ENCODE results near the gene DYNLRB2.

DNA sequence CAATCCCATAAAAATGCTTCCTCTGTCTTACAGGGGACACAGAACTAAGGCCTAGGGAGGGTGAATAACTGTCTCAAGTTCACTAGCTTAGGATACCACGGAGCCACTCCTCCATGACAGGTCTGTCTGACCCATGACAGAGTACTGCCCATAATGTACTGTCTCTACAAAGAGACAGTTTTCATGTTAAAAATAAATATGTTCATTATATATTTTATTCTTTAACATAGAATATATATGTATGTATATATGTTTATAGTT, 28.3 kb upstream of the DYNLRB2 start:
- TF ChIP-seq, protein P1, sequence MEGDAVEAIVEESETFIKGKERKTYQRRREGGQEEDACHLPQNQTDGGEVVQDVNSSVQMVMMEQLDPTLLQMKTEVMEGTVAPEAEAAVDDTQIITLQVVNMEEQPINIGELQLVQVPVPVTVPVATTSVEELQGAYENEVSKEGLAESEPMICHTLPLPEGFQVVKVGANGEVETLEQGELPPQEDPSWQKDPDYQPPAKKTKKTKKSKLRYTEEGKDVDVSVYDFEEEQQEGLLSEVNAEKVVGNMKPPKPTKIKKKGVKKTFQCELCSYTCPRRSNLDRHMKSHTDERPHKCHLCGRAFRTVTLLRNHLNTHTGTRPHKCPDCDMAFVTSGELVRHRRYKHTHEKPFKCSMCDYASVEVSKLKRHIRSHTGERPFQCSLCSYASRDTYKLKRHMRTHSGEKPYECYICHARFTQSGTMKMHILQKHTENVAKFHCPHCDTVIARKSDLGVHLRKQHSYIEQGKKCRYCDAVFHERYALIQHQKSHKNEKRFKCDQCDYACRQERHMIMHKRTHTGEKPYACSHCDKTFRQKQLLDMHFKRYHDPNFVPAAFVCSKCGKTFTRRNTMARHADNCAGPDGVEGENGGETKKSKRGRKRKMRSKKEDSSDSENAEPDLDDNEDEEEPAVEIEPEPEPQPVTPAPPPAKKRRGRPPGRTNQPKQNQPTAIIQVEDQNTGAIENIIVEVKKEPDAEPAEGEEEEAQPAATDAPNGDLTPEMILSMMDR (IDR thresholded peaks at IDR 0.05; ENCODE audit: poor library complexity, severe bottlenecking): no peak
- TF ChIP-seq POLR2AphosphoS5 (IDR thresholded peaks at IDR 0.05): no peak
- no peak for TF ChIP-seq EZH2 (IDR thresholded peaks at IDR 0.05; ENCODE audit: borderline replicate concordance, insufficient read depth, low read length, poor library complexity, severe bottlenecking)

All from neural cell (in vitro differentiated cells).